Suprapubic skin (tissue), 4 donors: ENCODE measurements around the gene SASH1.

Source experiments
- EP300 ChIP-seq: sonication (generic); formaldehyde crosslinking; IDR thresholded peaks from one replicate; pipeline ENCODE4 v1.6.1; 2017; ENCODE audit warnings: antibody characterized with exemption
- POLR2A ChIP-seq, 2 donors: fragments of 450-650 bp; IDR thresholded peaks; one replicate each; pipeline ENCODE4 v1.6.1; 2017; ENCODE audit warnings: antibody characterized with exemption in 2 of 2, mild to moderate bottlenecking in 2 of 2, moderate library complexity in 2 of 2
- POLR2AphosphoS5 ChIP-seq, 3 donors: sonication (generic); formaldehyde crosslinking; IDR thresholded peaks; one replicate each; pipeline ENCODE4 v1.6.1; 2017; ENCODE audit warnings: antibody characterized with exemption in 3 of 3
- TF ChIP-seq, protein P1 (sequence below), 2 donors: fragments of 200-600 bp in 1 of 2; fragments of 450-650 bp in 1 of 2; sonication (generic) in 1 of 2; IDR thresholded peaks; one replicate each; pipeline ENCODE4 v1.5.1; 2016 to 2019; ENCODE audit warnings: antibody characterized with exemption in 2 of 2, mild to moderate bottlenecking in 1 of 2, moderate library complexity in 1 of 2

- TF ChIP-seq, protein P1, sequence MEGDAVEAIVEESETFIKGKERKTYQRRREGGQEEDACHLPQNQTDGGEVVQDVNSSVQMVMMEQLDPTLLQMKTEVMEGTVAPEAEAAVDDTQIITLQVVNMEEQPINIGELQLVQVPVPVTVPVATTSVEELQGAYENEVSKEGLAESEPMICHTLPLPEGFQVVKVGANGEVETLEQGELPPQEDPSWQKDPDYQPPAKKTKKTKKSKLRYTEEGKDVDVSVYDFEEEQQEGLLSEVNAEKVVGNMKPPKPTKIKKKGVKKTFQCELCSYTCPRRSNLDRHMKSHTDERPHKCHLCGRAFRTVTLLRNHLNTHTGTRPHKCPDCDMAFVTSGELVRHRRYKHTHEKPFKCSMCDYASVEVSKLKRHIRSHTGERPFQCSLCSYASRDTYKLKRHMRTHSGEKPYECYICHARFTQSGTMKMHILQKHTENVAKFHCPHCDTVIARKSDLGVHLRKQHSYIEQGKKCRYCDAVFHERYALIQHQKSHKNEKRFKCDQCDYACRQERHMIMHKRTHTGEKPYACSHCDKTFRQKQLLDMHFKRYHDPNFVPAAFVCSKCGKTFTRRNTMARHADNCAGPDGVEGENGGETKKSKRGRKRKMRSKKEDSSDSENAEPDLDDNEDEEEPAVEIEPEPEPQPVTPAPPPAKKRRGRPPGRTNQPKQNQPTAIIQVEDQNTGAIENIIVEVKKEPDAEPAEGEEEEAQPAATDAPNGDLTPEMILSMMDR (IDR thresholded peaks at IDR 0.05), result no peak
- TF ChIP-seq EP300, result no peak
- no peak for TF ChIP-seq POLR2A (IDR thresholded peaks at IDR 0.05)
- TF ChIP-seq POLR2AphosphoS5 (IDR thresholded peaks at IDR 0.05), result no peak
Observed at GRCh38 chr6:148521586-148521985, 178.9 kb downstream of the SASH1 start.
